Activated CD8-positive, alpha-beta T cell treated with anti-CD3 and anti-CD28 coated beads for 36 hours (primary cell): ENCODE measurements around the gene TRIL. TPM values are rescaled to one million over a fixed set of nuclear protein-coding genes. Genes with fewer than 3 reads are reported as not detected.

Experiments used
- ATAC-seq: fragments of 200-7000 bp; cut with Tn5 transposase; one replicate; pipeline ENCODE4 v1.10.0; 2021; ENCODE audit warnings: mild to moderate bottlenecking, moderate library complexity
- CTCF ChIA-PET: fragments of 350-600 bp; sonication (Branson Sonifier 250); formaldehyde crosslinking; loops from one replicate; lab custom pipeline; 2021; ENCODE audit warnings: antibody characterized with exemption; lab: Charles Lee
- POLR2A ChIA-PET: fragments of 350-600 bp; sonication (Branson Sonifier 250); formaldehyde crosslinking; loops from one replicate; lab custom pipeline; 2021; ENCODE audit warnings: antibody characterized with exemption; lab: Charles Lee
- DNase-seq: peaks from one replicate; pipeline ENCODE4 v3.0.0-alpha.2; 2020
- H3K27ac Mint-ChIP-seq: one replicate; pipeline ENCODE4 v1.8.0; 2021; ENCODE audit warnings: mild to moderate bottlenecking, mixed read lengths
- H3K27me3 Mint-ChIP-seq: one replicate; pipeline ENCODE4 v1.8.0; 2021; ENCODE audit warnings: mixed read lengths
- H3K36me3 Mint-ChIP-seq: one replicate; pipeline ENCODE4 v1.8.0; 2021; ENCODE audit warnings: low read depth, mixed read lengths
- H3K4me1 Mint-ChIP-seq: one replicate; pipeline ENCODE4 v1.8.0; 2021; ENCODE audit warnings: low read depth, mixed read lengths
- H3K4me3 Mint-ChIP-seq: one replicate; pipeline ENCODE4 v1.8.0; 2021; ENCODE audit warnings: mild to moderate bottlenecking, moderate library complexity, mixed read lengths
- H3K9me3 Mint-ChIP-seq: one replicate; pipeline ENCODE4 v1.8.0; 2021; ENCODE audit warnings: mixed read lengths
- intact Hi-C: fragments of 100-400 bp; cut with micrococcal nuclease; formaldehyde crosslinking; loops from one replicate; pipeline ENCODE4 v1.10.0; 2022
- total RNA-seq, 2 experiments: library from RNA; stranded (reverse); gene quantifications; one replicate each; pipeline ENCODE4 v1.2.3, GENCODE V29; 2021
- TF ChIP-seq, protein P1 (sequence below): fragments of 200-600 bp; IDR thresholded peaks from one replicate; pipeline ENCODE4 v1.8.0; 2022; ENCODE audit warnings: antibody characterized with exemption, mild to moderate bottlenecking

Gene TRIL
- total RNA-seq, 2 experiments from 2014 or later = not detected

DNA sequence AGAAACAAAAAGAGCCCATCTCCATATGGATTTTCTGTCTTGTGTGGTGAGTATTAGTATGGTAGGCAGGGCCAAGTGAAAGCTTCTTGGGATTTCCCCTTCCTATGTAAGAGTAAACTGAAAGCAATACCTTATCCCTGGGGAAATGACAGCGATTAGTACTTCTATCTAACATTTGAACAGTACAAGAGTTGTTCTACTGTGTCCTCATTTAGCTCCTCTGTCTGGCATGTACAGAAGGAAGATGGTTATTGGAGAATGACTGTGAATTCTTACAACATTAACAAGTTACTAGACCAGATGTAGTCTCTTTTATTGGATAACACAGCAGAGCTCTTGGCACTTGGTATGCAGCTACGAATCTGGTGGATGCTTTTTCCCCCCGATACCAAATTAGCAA lies 17.9 kb upstream of the TRIL start:
- intact Hi-C loops = no loop called here
- ChIA-PET CTCF (interaction anchor here (1.8 kb wide), 1 partner anchor 9 kb away, joined by 7 read pairs; no protein-coding TSS in a partner anchor), POLR2A (no interaction called here)
- no peak for ATAC-seq
- TF ChIP-seq, protein P1, sequence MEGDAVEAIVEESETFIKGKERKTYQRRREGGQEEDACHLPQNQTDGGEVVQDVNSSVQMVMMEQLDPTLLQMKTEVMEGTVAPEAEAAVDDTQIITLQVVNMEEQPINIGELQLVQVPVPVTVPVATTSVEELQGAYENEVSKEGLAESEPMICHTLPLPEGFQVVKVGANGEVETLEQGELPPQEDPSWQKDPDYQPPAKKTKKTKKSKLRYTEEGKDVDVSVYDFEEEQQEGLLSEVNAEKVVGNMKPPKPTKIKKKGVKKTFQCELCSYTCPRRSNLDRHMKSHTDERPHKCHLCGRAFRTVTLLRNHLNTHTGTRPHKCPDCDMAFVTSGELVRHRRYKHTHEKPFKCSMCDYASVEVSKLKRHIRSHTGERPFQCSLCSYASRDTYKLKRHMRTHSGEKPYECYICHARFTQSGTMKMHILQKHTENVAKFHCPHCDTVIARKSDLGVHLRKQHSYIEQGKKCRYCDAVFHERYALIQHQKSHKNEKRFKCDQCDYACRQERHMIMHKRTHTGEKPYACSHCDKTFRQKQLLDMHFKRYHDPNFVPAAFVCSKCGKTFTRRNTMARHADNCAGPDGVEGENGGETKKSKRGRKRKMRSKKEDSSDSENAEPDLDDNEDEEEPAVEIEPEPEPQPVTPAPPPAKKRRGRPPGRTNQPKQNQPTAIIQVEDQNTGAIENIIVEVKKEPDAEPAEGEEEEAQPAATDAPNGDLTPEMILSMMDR = no peak
- peaks cover 18% of the 10 kb centered on the region for H3K9me3 Mint-ChIP-seq
- H3K4me1 Mint-ChIP-seq = no peaks in the 10 kb centered on the region
- no peak for DNase-seq
- H3K4me3 Mint-ChIP-seq = no peak overlapping the region
- H3K27ac Mint-ChIP-seq = no peak overlapping the region
- peaks cover 9% of the 10 kb centered on the region for H3K27me3 Mint-ChIP-seq
- H3K36me3 Mint-ChIP-seq = no peaks in the 10 kb centered on the region

DNA sequence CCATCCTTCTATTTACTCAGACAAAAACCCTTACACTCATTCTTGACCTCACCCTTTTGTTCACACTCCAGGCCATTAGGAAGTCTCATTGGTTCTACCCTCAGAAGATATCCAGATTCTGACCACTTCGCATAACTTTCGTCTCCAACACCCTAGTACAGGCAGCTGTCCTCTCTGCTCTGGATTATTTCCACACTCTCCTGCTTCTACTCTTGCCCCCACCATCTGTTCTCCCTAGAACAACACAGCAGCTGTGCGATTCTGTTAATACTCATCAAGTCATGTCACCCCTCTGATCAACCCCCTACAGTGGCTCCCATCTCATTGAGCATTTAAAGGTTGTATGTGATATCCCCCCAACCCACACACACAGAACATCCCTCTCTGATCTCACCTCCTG lies 15.5 kb upstream of the TRIL start:
- H3K4me1 Mint-ChIP-seq = no peaks in the 10 kb centered on the region
- TF ChIP-seq, protein P1 = no peak
- ATAC-seq = no peak
- H3K27ac Mint-ChIP-seq = no peak overlapping the region
- no peaks in the 10 kb centered on the region for H3K36me3 Mint-ChIP-seq
- DNase-seq = no peak
- H3K27me3 Mint-ChIP-seq = peaks cover 4% of the 10 kb centered on the region
- CTCF ChIA-PET = no interaction called here
- peaks cover 20% of the 10 kb centered on the region for H3K9me3 Mint-ChIP-seq
- POLR2A ChIA-PET = no interaction called here
- H3K4me3 Mint-ChIP-seq = no peak overlapping the region
- intact Hi-C loops = no loop called here

DNA sequence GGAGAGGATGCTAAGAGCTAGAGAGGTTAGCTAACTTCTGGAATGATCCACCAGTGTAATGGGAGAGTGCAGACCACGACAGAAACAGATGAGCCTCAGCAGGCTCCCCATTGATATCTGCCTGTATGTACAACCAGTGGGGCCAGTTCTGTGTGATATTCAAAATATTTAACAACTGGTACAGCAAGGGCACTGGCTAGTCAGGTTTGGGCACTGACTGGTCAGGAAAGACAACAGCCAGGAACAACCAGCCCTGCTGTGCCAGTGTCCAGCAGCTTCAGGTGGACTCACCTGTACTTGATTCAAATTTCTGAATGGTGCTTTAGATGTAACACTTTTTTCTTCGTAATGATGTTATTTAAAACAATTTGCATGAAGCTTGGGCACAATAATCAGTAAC lies 5.9 kb upstream of the TRIL start:
- H3K4me1 Mint-ChIP-seq = no peaks in the 10 kb centered on the region
- H3K36me3 Mint-ChIP-seq = no peaks in the 10 kb centered on the region
- ChIA-PET POLR2A (no interaction called here), CTCF (interaction anchor here (1.4 kb wide), 1 partner anchor 226 kb away, joined by 3 read pairs; no protein-coding TSS in a partner anchor)
- intact Hi-C loops = no loop called here
- TF ChIP-seq, protein P1 = no peak
- no peaks in the 10 kb centered on the region for H3K9me3 Mint-ChIP-seq
- peaks cover 10% of the 10 kb centered on the region for H3K27me3 Mint-ChIP-seq
- H3K4me3 Mint-ChIP-seq = no peak overlapping the region
- H3K27ac Mint-ChIP-seq = no peak overlapping the region
- ATAC-seq (no peak), DNase-seq (no peak)

DNA sequence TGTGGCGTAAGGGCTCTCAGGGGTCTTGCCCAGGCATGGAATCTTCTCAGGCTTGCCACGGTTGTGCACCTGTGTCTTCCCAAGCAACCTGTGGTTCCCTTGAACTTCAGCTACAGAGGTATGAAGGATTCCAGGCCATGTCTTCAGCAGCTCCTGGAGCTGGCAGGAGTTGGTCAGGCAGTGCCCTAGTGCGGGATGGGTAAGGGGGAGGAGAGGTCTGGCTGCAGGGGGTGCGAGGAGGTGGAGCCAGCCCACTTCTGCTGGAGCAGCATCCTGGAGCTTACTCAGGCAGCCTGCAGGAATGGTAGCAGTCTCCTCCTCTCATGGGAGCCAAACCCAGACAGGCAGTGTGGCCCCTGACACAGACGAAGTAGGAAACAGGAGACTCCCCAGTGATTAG lies 3.8 kb upstream of the TRIL start:
- CTCF ChIA-PET = interaction anchor here (0.9 to 7.4 kb wide), 4 partner anchors 9 to 447 kb away, joined by 3 to 58 read pairs (median 7); no protein-coding TSS in a partner anchor
- intact Hi-C loops = no loop called here
- POLR2A ChIA-PET = no interaction called here

More for the DNA sequence above, 3.8 kb upstream of the TRIL start:
- TF ChIP-seq, protein P1 = no peak
- Mint-ChIP-seq H3K27ac (no peak overlapping the region), H3K9me3 (no peaks in the 10 kb centered on the region), H3K27me3 (peaks cover 25% of the 10 kb centered on the region), H3K4me3 (no peak overlapping the region), H3K36me3 (no peaks in the 10 kb centered on the region), H3K4me1 (peaks cover 6% of the 10 kb centered on the region)
- ATAC-seq (no peak), DNase-seq (no peak)
